Stimulated activated CD4-positive, alpha-beta T cell treated with anti-CD3 and anti-CD28 coated beads, Interleukin-15, amount 100 ng/mL, for 48 hours (primary cell): Measurements from ENCODE around the gene PHACTR3.
"Not testable (repeated sequence)": the region's sequence is repeated elsewhere in the genome, so short reads cannot be mapped to it uniquely, and the experiment has no call there.

Source experiments
- DNase-seq, 2 donors: peaks; one replicate each; pipeline ENCODE4 v3.0.0-alpha.2; 2020; ENCODE audit warnings: low read depth in 2 of 2

The PHACTR3 gene

GRCh38 chr20:59618585-59618984, 14.2 kb downstream of the PHACTR3 start:
- DNase-seq, result not testable (repeated sequence)

- DNase-seq, result no peak
Observed at GRCh38 chr20:59620860-59621505, 16.6 kb downstream of the PHACTR3 start.

GRCh38 chr20:59622496-59622895, 18.2 kb downstream of the PHACTR3 start:
- no peak for DNase-seq

GRCh38 chr20:59623133-59623532, 18.8 kb downstream of the PHACTR3 start:
- DNase-seq, result no peak

GRCh38 chr20:59623583-59623982, 19.2 kb downstream of the PHACTR3 start:
- no peak for DNase-seq

- no peak for DNase-seq
Observed at GRCh38 chr20:59624401-59624800, 20.1 kb downstream of the PHACTR3 start.

- DNase-seq, result no peak
Observed at GRCh38 chr20:59625214-59625922, 21.0 kb downstream of the PHACTR3 start.

GRCh38 chr20:59627298-59627697, 23.0 kb downstream of the PHACTR3 start:
- DNase-seq, result no peak

GRCh38 chr20:59628171-59628570, 23.8 kb downstream of the PHACTR3 start:
- DNase-seq, result no peak

GRCh38 chr20:59629141-59630045, 25.1 kb downstream of the PHACTR3 start:
- DNase-seq, result no peak

- DNase-seq, result no peak
Observed at GRCh38 chr20:59630526-59630925, 26.2 kb downstream of the PHACTR3 start.

GRCh38 chr20:59631751-59632540, 27.6 kb downstream of the PHACTR3 start:
- no peak for DNase-seq

GRCh38 chr20:59632541-59633113, 28.3 kb downstream of the PHACTR3 start:
- no peak for DNase-seq

- no peak for DNase-seq
Observed at GRCh38 chr20:59633656-59634251, 29.4 kb downstream of the PHACTR3 start.

- DNase-seq, result no peak
Observed at GRCh38 chr20:59634435-59635005, 30.2 kb downstream of the PHACTR3 start.

GRCh38 chr20:59636766-59637370, 32.5 kb downstream of the PHACTR3 start:
- no peak for DNase-seq

- no peak for DNase-seq
Observed at GRCh38 chr20:59640267-59640666, 35.9 kb downstream of the PHACTR3 start.

- DNase-seq, result no peak
Observed at GRCh38 chr20:59643615-59644061, 39.3 kb downstream of the PHACTR3 start.

- no peak for DNase-seq
Observed at GRCh38 chr20:59644371-59644939, 40.1 kb downstream of the PHACTR3 start.

GRCh38 chr20:59645271-59645670, 40.9 kb downstream of the PHACTR3 start:
- no peak for DNase-seq
